H1 (cell line): ENCODE results near the gene NCK2. TPM values are rescaled to one million over a fixed set of nuclear protein-coding genes. Genes with fewer than 3 reads are reported as not detected.

Experiments used
- CTCF ChIA-PET: fragments of 300-600 bp; sonication (Branson Sonifier 250); formaldehyde crosslinking; loops from one replicate; lab custom pipeline; 2021; ENCODE audit not compliant: partially characterized antibody; lab: Charles Lee
- POLR2A ChIA-PET: fragments of 300-600 bp; sonication (Branson Sonifier 250); formaldehyde crosslinking; loops from one replicate; lab custom pipeline; 2021; ENCODE audit warnings: inconsistent platforms; ENCODE audit not compliant: partially characterized antibody; lab: Charles Lee
- DNase-seq, 2 experiments: peaks; one replicate each; pipeline versions ENCODE4 v3.0.0 to v3.0.0-alpha.2; 2010 to 2022; ENCODE audit warnings: low spot score in 2 of 2, low read depth in 1 of 2, mixed read lengths in 1 of 2
- FAIRE-seq: peaks from 2 replicates; lab custom pipeline; 2011; peaks lifted over from hg19 to GRCh38; lab: Jason Lieb, UNC
- H2AFZ ChIP-seq: 2 replicates; pipeline ENCODE4 v1.8.1; 2012; ENCODE audit warnings: low read length, inconsistent platforms
- H2AK5ac ChIP-seq: 2 replicates; pipeline ENCODE4 v1.6.1; 2013; ENCODE audit warnings: low read depth, low read length
- H2BK120ac ChIP-seq: replicated peaks from 2 replicates; pipeline ENCODE3; 2013; ENCODE audit warnings: low read depth, low read length, inconsistent platforms
- H2BK12ac ChIP-seq: 2 replicates; pipeline ENCODE4 v1.6.1; 2013; ENCODE audit warnings: low read depth, low read length
- H2BK15ac ChIP-seq: 2 replicates; pipeline ENCODE4 v1.6.1; 2013; ENCODE audit warnings: low read length
- H2BK20ac ChIP-seq: 2 replicates; pipeline ENCODE4 v1.6.1; 2013; ENCODE audit warnings: low read length
- H2BK5ac ChIP-seq: 2 replicates; pipeline ENCODE4 v1.6.1; 2013; ENCODE audit warnings: low read depth, low read length
- H3K14ac ChIP-seq: 2 replicates; pipeline ENCODE4 v1.6.1; 2013; ENCODE audit warnings: inconsistent platforms; ENCODE audit not compliant: insufficient read length
- H3K18ac ChIP-seq: 2 replicates; pipeline ENCODE4 v1.6.1; 2013; ENCODE audit warnings: low read length; ENCODE audit errors: extremely low read depth
- H3K23ac ChIP-seq: 2 replicates; pipeline ENCODE4 v1.6.1; 2013; ENCODE audit warnings: inconsistent platforms; ENCODE audit not compliant: insufficient read length
- H3K23me2 ChIP-seq: 2 replicates; pipeline ENCODE4 v1.6.1; 2013; ENCODE audit warnings: low read depth, low read length
- H3K27ac ChIP-seq: 2 replicates; pipeline ENCODE4 v1.6.1; 2011; ENCODE audit warnings: low read depth, low read length, inconsistent platforms
- H3K27me3 ChIP-seq, 4 experiments: replicated peaks in 1 of 4; 1 replicate in 1 of 4; 2 replicates in 3 of 4; pipeline versions ENCODE4 v1.6.1 to v1.8.1; 2011 to 2013; ENCODE audit warnings: low read length in 3 of 4, mild to moderate bottlenecking in 3 of 4, inconsistent platforms in 2 of 4, mixed read lengths in 2 of 4, moderate library complexity in 1 of 4; ENCODE audit not compliant: control insufficient read depth in 3 of 4, insufficient read depth in 3 of 4; ENCODE audit errors: extremely low read depth in 1 of 4
- H3K36me3 ChIP-seq, 4 experiments: 2 replicates each; pipeline versions ENCODE4 v1.6.1 to v1.8.1; 2011 to 2013; ENCODE audit warnings: mild to moderate bottlenecking in 4 of 4, low read length in 3 of 4, moderate library complexity in 2 of 4, control low read depth in 1 of 4, inconsistent platforms in 1 of 4; ENCODE audit not compliant: insufficient read depth in 4 of 4, control insufficient read depth in 2 of 4
- H3K4ac ChIP-seq: replicated peaks from 2 replicates; pipeline ENCODE3; 2013; ENCODE audit warnings: low read length, low read depth, mixed read lengths, inconsistent platforms; ENCODE audit not compliant: insufficient read length
- H3K4me1 ChIP-seq, 4 experiments: replicated peaks in 1 of 4; 1 replicate in 1 of 4; 2 replicates in 3 of 4; pipeline versions ENCODE4 v1.6.1 to v1.8.1; 2011 to 2013; ENCODE audit warnings: low read length in 3 of 4, inconsistent platforms in 2 of 4, mixed read lengths in 1 of 4; ENCODE audit not compliant: insufficient read depth in 4 of 4, control insufficient read depth in 3 of 4
- H3K4me2 ChIP-seq, 2 experiments: 2 replicates each; pipeline versions ENCODE4 v1.6.1 to v1.8.1; 2011 to 2013; ENCODE audit warnings: low read depth in 2 of 2, low read length in 2 of 2, control low read depth in 1 of 2, inconsistent platforms in 1 of 2, mild to moderate bottlenecking in 1 of 2; ENCODE audit not compliant: insufficient read depth in 1 of 2
- H3K4me3 ChIP-seq, 4 experiments: fragments of 200-600, 300-600 bp in 1 of 4; sonication (generic), shearing (Covaris generic), sonication (Bioruptor Twin) in 1 of 4; 2 replicates each; pipeline versions ENCODE4 v1.5.1 to v1.8.1; 2011 to 2016; ENCODE audit warnings: low read length in 4 of 4, low read depth in 3 of 4, control low read depth in 2 of 4, inconsistent platforms in 2 of 4, mild to moderate bottlenecking in 2 of 4, mixed read lengths in 1 of 4, moderate library complexity in 1 of 4; ENCODE audit not compliant: insufficient read depth in 2 of 4; ENCODE audit errors: extremely low read depth in 1 of 4
- H3K56ac ChIP-seq: replicated peaks from 2 replicates; pipeline ENCODE3; 2013; ENCODE audit warnings: low read depth, mild to moderate bottlenecking, mixed read lengths, low read length, inconsistent platforms; ENCODE audit not compliant: insufficient read length
- H3K79me1 ChIP-seq: 2 replicates; pipeline ENCODE4 v1.6.1; 2013; ENCODE audit warnings: low read depth, low read length, control low read depth
- H3K79me2 ChIP-seq, 2 experiments: 2 replicates each; pipeline versions ENCODE4 v1.6.1 to v1.8.1; 2012 to 2013; ENCODE audit warnings: low read length in 2 of 2, mild to moderate bottlenecking in 2 of 2, inconsistent platforms in 1 of 2; ENCODE audit not compliant: insufficient read depth in 2 of 2, control insufficient read depth in 1 of 2
- H3K9ac ChIP-seq, 4 experiments: replicated peaks in 1 of 4; 1 replicate in 1 of 4; 2 replicates in 3 of 4; pipeline versions ENCODE4 v1.6.1 to v1.8.1; 2011 to 2013; ENCODE audit warnings: low read depth in 3 of 4, low read length in 3 of 4, control low read depth in 2 of 4, mild to moderate bottlenecking in 2 of 4, moderate library complexity in 2 of 4, inconsistent platforms in 1 of 4; ENCODE audit errors: extremely low read depth in 1 of 4
- H3K9me3 ChIP-seq, 2 experiments: 2 replicates each; pipeline versions ENCODE4 v1.6.1 to v1.8.1; 2012 to 2013; ENCODE audit warnings: mild to moderate bottlenecking in 2 of 2, moderate library complexity in 2 of 2, control low read depth in 1 of 2, inconsistent platforms in 1 of 2, low read depth in 1 of 2, low read length in 1 of 2, mixed read lengths in 1 of 2; ENCODE audit not compliant: insufficient read depth in 2 of 2
- H4K20me1 ChIP-seq, 2 experiments: replicated peaks in 1 of 2; 2 replicates each; pipeline versions ENCODE3 to v1.8.1; 2011 to 2013; ENCODE audit warnings: inconsistent platforms in 2 of 2, low read length in 2 of 2, mild to moderate bottlenecking in 1 of 2; ENCODE audit not compliant: insufficient read depth in 2 of 2, control insufficient read depth in 1 of 2
- H4K5ac ChIP-seq: 2 replicates; pipeline ENCODE4 v1.6.1; 2013; ENCODE audit warnings: low read length, low read depth, mixed read lengths, inconsistent platforms; ENCODE audit not compliant: insufficient read length
- H4K8ac ChIP-seq: 2 replicates; pipeline ENCODE4 v1.8.0; 2013; ENCODE audit warnings: mild to moderate bottlenecking, moderate library complexity, low read length, inconsistent platforms; ENCODE audit not compliant: insufficient read depth; ENCODE audit errors: extremely low read depth
- H4K91ac ChIP-seq: replicated peaks from 2 replicates; pipeline ENCODE3; 2013; ENCODE audit warnings: low read length, mixed read lengths, inconsistent platforms; ENCODE audit not compliant: insufficient read length
- BCL11A ChIP-seq, 2 experiments: IDR thresholded peaks; one replicate each; pipeline ENCODE4 v1.6.1; 2011; ENCODE audit warnings: low read depth in 2 of 2, low read length in 2 of 2, mild to moderate bottlenecking in 2 of 2
- CBX8 ChIP-seq: fragments of 300-800, 300-1000 bp; sonication (generic); IDR thresholded peaks from 2 replicates; pipeline ENCODE4 v1.7.1; 2016; ENCODE audit warnings: low read depth, low read length, borderline replicate concordance
- CHD1 ChIP-seq: IDR thresholded peaks from 2 replicates; pipeline ENCODE4 v1.6.1; 2012; ENCODE audit warnings: low read depth, low read length, improper control_type of control experiment
- EP300 ChIP-seq, 2 experiments: IDR thresholded peaks; 1 replicate in 1 of 2; 2 replicates in 1 of 2; pipeline ENCODE4 v1.6.1; 2011 to 2012; ENCODE audit warnings: low read depth in 2 of 2, low read length in 2 of 2, mild to moderate bottlenecking in 2 of 2, borderline replicate concordance in 1 of 2, inconsistent platforms in 1 of 2, moderate library complexity in 1 of 2
- EZH2 ChIP-seq: fragments of 200-600 bp; sonication (generic); IDR thresholded peaks from 2 replicates; pipeline ENCODE4 v1.7.1; 2012; ENCODE audit warnings: low read depth, mild to moderate bottlenecking, moderate library complexity, low read length, inconsistent platforms; ENCODE audit not compliant: severe bottlenecking
- JUN ChIP-seq: IDR thresholded peaks from 2 replicates; pipeline ENCODE4 v1.6.1; 2011; ENCODE audit warnings: low read depth, mild to moderate bottlenecking, improper control_type of control experiment, low read length
- KDM5A ChIP-seq: fragments of 200-600 bp; IDR thresholded peaks from 2 replicates; pipeline ENCODE4 v1.7.1; 2012; ENCODE audit warnings: mild to moderate bottlenecking, low read length, inconsistent platforms, mixed read lengths
- POU5F1 ChIP-seq: IDR thresholded peaks from 2 replicates; pipeline ENCODE4 v1.6.1; 2011; ENCODE audit warnings: low read depth, mild to moderate bottlenecking, low read length, moderate library complexity
- SAP30 ChIP-seq: fragments of 300-600 bp; sonication (generic); IDR thresholded peaks from 2 replicates; pipeline ENCODE4 v1.7.1; 2012; ENCODE audit warnings: low read length, moderate library complexity, mild to moderate bottlenecking, inconsistent platforms; ENCODE audit not compliant: insufficient read depth, insufficient replicate concordance
- TAF7 ChIP-seq: optimal IDR thresholded peaks from 2 replicates; pipeline ENCODE3; 2011; ENCODE audit warnings: low read depth, mild to moderate bottlenecking, inconsistent platforms, low read length, moderate library complexity, borderline replicate concordance
- YY1 ChIP-seq: IDR thresholded peaks from 2 replicates; pipeline ENCODE4 v1.6.1; 2011; ENCODE audit warnings: low read depth, mild to moderate bottlenecking, low read length
- WGBS, 2 experiments: shearing (Covaris generic) in 1 of 2; methylation state at CpG; one replicate each; pipeline versions ENCODE4 v1.1.6 to v1.1.7; 2013 to 2015; ENCODE audit warnings: low lambda C conversion rate in 2 of 2, mixed read lengths in 2 of 2, inconsistent platforms in 1 of 2, low coverage in 1 of 2, missing lambda C conversion rate in 1 of 2; ENCODE audit not compliant: insufficient replicate concordance in 2 of 2, insufficient coverage in 1 of 2, insufficient read length in 1 of 2; ENCODE audit errors: extremely low coverage in 1 of 2, missing lambda C conversion rate in 1 of 2; 5-methylcytosine and 5-hydroxymethylcytosine counted together
- polyA plus RNA-seq, 7 experiments: library from polyadenylated mRNA; depleted of rRNA in 3 of 7; stranded (reverse) in 5 of 7; unstranded in 2 of 7; fragments of >200 nt in 5 of 7; fragments of 200-250 nt in 2 of 7; gene quantifications; 1 replicate in 5 of 7; 2 replicates in 1 of 7; 4 replicates in 1 of 7; pipeline versions ENCODE4 v1.2.1 to v1.2.3, GENCODE V29; 2011 to 2013; ENCODE audit warnings: missing spikeins in 2 of 7, mixed read lengths in 2 of 7
- total RNA-seq: library from RNA; stranded (reverse); fragmentation: NEBNext Ultra II Directional; extraction: Animal tissue kit (Norgen Biotek cat#: 25700); gene quantifications from 2 replicates; pipeline ENCODE4 v1.2.1, GENCODE V29; 2021
- TF ChIP-seq, protein P1 (sequence below): IDR thresholded peaks from 2 replicates; pipeline ENCODE4 v1.6.1; 2011; ENCODE audit warnings: low read depth, mild to moderate bottlenecking, low read length; ENCODE audit not compliant: insufficient read depth
- TF ChIP-seq, protein P2 (sequence below): IDR thresholded peaks from 2 replicates; pipeline ENCODE4 v1.6.1; 2012; ENCODE audit warnings: inconsistent platforms

The NCK2 gene
- total and polyA plus RNA-seq, 2 of the 8 experiments (the other 6 are each of a cell fraction or from before 2014, with no cell fraction given), result 30.3 to 65.7 TPM

- CTCF ChIA-PET, result no interaction called here
- no peak overlapping the region for H2BK120ac ChIP-seq
- H3K9ac ChIP-seq, result no peak overlapping the region
- no peak overlapping the region; a peak in 1 of 4 replicates for H3K4me2 ChIP-seq
- peaks cover 6 to 99% of the 10 kb centered on the region in 2 experiments for H3K79me2 ChIP-seq
- H2AK5ac ChIP-seq, result no peak overlapping the region
- H3K23me2 ChIP-seq, result no peaks in the 10 kb centered on the region
- no peak overlapping the region for H3K14ac ChIP-seq
- H4K20me1 ChIP-seq, result peaks cover 3 to 14% of the 10 kb centered on the region in 2 experiments
- no peak overlapping the region for H4K8ac ChIP-seq
- peaks cover 10% of the 10 kb centered on the region; the same call in 1 of the 2 replicates for H3K79me1 ChIP-seq
- H2AFZ ChIP-seq, result no peak overlapping the region
- no peak overlapping the region for H3K18ac ChIP-seq
- DNase-seq (no peak), FAIRE-seq (no peak)
- POLR2A ChIA-PET, result no interaction called here
- H3K27ac ChIP-seq, result no peak overlapping the region
- no peak overlapping the region for H4K91ac ChIP-seq
- no peak overlapping the region for H3K23ac ChIP-seq
- H3K4me3 ChIP-seq, result no peak overlapping the region
- no peak overlapping the region for H2BK15ac ChIP-seq
- H3K56ac ChIP-seq, result no peak overlapping the region
- no peak overlapping the region for H3K4ac ChIP-seq
- no peak overlapping the region for H2BK12ac ChIP-seq
- H4K5ac ChIP-seq, result no peak overlapping the region
- no peaks in the 10 kb centered on the region for H3K27me3 ChIP-seq
- 85% methylated on average over 6 of the region's 6 CpGs; no CpG with 5 or more reads in 1 of the 2 experiments for WGBS, 2 experiments
- no peak overlapping the region for H2BK20ac ChIP-seq
- peaks cover 3 to 19% (median 7%) of the 10 kb centered on the region in 4 experiments for H3K4me1 ChIP-seq
- H3K36me3 ChIP-seq, result no peaks in the 10 kb centered on the region
- no peak overlapping the region for H2BK5ac ChIP-seq
- no peaks in the 10 kb centered on the region for H3K9me3 ChIP-seq
- TF ChIP-seq BCL11A (IDR thresholded peaks at IDR 0.05; ENCODE audit: low read depth in 2 of 2, low read length in 2 of 2) (no peak), SAP30 (no peak), CBX8 (no peak), EZH2 (no peak), POU5F1 (no peak), CHD1 (no peak), YY1 (no peak), KDM5A (no peak), EP300 (IDR thresholded peaks at IDR 0.05; ENCODE audit: borderline replicate concordance in 1 of 2, low read depth in 2 of 2, low read length in 2 of 2) (no peak), JUN (no peak), TAF7 (no peak)
- TF ChIP-seq, protein P1, sequence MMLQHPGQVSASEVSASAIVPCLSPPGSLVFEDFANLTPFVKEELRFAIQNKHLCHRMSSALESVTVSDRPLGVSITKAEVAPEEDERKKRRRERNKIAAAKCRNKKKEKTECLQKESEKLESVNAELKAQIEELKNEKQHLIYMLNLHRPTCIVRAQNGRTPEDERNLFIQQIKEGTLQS, result no peak
- TF ChIP-seq, protein P2, sequence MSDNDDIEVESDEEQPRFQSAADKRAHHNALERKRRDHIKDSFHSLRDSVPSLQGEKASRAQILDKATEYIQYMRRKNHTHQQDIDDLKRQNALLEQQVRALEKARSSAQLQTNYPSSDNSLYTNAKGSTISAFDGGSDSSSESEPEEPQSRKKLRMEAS, result no peak
Observed at GRCh38 chr2:105796131-105796638, 51.5 kb downstream of the NCK2 start.
